NB4 (cell line): ENCODE results near the gene ZBTB42.
A peak's percentile ranks its signal among the peaks of the same experiment; 100 is the strongest.

Source experiments
- DNase-seq: peaks from one replicate; pipeline ENCODE4 v3.0.0; 2010; ENCODE audit warnings: low read depth
- H3K4me3 ChIP-seq: one replicate; pipeline ENCODE4 v1.5.1; 2011; ENCODE audit warnings: mild to moderate bottlenecking, low read depth, low read length, moderate library complexity
- MYC ChIP-seq: IDR thresholded peaks from 2 replicates; pipeline ENCODE4 v1.6.1; 2011; ENCODE audit warnings: low read depth, low read length
- POLR2A ChIP-seq: IDR thresholded peaks from 2 replicates; pipeline ENCODE4 v1.6.1; 2011; ENCODE audit warnings: mild to moderate bottlenecking; ENCODE audit not compliant: insufficient read length; ENCODE audit errors: extremely low read depth
- TF ChIP-seq, protein P1 (sequence below): IDR thresholded peaks from one replicate; pipeline ENCODE4 v1.5.1; 2012; ENCODE audit warnings: low read depth, low read length
- TF ChIP-seq, protein P2 (sequence below): IDR thresholded peaks from 2 replicates; pipeline ENCODE4 v1.6.1; 2011; ENCODE audit warnings: low read depth, low read length

ZBTB42 gene

DNA sequence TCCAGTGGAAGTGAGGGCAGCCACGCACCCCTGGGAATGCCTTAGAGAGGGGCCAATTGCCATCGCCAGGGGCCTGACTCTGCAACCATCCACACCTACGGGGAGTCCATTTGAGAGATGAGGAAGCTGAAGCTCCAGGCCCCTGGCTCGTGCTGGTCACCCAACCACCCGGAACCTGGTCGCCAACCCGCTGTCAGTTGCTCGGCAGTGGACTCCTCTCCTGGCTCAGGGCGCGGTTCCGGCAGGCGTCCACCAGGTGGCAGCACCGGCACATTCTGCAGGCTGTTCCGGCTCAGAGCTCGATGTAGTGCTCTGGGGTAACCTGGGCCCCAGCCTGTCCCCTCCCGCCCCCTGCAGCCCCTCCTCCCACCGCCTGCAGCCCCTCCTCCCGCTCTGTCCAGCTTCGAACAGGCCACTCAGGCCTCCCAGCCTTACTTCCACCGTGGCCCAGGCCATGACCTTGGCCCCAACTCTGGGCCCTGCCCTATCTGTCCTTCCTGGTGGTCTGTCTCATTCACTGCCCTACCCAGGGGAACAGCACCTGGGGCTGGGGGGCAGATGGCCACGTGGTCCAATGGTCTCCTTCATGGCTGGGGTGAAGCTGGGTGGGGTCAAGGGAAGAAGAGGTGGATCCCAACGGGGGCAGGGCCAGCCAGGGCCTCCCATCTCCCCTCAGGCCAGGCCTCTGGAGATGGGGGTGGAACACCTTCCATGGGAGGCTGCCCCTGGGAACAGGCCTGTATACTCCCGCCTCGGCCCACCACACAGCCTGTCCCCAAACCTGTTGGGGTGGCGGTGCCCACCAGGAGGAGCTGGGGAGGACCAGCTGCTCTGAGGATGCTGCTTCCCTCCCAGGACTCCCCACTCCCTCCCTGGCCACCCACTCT is 32.2 kb upstream of the ZBTB42 start:
- DNase-seq, result peak; percentile 82
- TF ChIP-seq MYC (no peak), POLR2A (no peak)
- TF ChIP-seq, protein P1, sequence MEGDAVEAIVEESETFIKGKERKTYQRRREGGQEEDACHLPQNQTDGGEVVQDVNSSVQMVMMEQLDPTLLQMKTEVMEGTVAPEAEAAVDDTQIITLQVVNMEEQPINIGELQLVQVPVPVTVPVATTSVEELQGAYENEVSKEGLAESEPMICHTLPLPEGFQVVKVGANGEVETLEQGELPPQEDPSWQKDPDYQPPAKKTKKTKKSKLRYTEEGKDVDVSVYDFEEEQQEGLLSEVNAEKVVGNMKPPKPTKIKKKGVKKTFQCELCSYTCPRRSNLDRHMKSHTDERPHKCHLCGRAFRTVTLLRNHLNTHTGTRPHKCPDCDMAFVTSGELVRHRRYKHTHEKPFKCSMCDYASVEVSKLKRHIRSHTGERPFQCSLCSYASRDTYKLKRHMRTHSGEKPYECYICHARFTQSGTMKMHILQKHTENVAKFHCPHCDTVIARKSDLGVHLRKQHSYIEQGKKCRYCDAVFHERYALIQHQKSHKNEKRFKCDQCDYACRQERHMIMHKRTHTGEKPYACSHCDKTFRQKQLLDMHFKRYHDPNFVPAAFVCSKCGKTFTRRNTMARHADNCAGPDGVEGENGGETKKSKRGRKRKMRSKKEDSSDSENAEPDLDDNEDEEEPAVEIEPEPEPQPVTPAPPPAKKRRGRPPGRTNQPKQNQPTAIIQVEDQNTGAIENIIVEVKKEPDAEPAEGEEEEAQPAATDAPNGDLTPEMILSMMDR, result peak; percentile 65
- TF ChIP-seq, protein P2, sequence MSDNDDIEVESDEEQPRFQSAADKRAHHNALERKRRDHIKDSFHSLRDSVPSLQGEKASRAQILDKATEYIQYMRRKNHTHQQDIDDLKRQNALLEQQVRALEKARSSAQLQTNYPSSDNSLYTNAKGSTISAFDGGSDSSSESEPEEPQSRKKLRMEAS, result peak; percentile 54; the same call in 1 of the 2 replicates
- H3K4me3 ChIP-seq, result no peak overlapping the region

DNA sequence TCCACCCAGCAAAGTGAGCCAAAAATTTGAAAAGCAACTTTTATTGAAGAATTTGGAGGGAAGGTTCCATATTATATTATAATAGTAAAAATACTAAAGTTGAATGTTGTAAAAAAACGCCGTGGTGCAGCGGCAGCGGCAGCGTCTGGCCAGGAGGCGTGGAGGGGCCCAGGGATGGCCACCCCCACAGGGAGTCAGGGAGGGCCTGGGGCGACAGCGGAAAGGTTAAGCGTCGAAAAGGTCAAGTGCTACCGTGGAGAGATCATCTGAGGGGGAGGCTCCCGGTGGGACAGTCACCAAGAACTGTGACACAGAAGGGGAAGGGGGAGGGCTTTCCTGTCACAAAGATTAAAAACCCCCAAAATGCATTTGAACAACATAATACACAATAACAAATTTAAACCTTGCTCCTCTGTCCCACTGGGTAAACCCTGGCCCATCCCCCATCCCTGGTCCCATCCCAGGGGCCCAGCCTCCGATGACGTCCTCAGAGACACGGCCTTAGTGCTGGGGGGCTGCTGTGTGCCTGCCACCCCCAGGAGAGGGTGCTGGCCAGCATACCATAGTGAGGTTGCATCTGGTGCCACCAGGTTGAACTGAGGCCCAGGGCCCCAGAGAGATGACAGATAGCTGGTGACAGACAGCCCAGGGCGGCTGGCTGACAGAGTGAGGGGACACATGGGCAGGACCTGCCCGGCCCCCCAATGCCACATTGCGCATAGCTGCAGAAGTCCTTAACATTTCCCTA is 31.4 kb upstream of the ZBTB42 start:
- no peak for DNase-seq
- no peak overlapping the region for H3K4me3 ChIP-seq
- TF ChIP-seq, protein P2, result no peak
- TF ChIP-seq POLR2A (no peak), MYC (no peak)
- TF ChIP-seq, protein P1, result no peak

DNA sequence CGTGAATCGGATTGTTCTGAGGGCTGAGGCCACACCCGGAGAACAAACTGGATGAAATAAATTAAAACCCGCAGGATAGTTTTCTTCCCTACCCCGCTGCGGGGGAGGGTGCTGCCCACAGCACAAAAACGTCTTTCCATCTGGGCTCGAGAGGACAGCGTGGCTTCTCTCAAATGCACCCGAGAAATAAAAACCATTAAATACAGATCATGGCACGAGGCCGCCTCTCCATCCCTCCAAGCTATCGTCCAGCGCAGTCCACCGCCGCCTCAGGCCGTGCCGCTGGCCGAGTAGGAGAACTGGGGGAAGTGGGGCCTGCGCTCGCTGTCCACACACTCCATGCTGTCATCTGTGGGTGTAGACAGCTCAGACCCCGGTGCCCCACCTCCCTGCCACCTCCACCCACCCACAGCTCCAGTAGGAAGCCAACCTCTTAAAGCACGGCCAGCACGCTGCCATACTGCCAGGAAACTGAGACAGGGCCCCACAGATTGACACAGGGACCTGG is 30.8 kb upstream of the ZBTB42 start:
- TF ChIP-seq, protein P2, result no peak
- TF ChIP-seq, protein P1, result no peak
- TF ChIP-seq POLR2A, result no peak
- TF ChIP-seq MYC, result no peak
- no peak overlapping the region for H3K4me3 ChIP-seq

DNA sequence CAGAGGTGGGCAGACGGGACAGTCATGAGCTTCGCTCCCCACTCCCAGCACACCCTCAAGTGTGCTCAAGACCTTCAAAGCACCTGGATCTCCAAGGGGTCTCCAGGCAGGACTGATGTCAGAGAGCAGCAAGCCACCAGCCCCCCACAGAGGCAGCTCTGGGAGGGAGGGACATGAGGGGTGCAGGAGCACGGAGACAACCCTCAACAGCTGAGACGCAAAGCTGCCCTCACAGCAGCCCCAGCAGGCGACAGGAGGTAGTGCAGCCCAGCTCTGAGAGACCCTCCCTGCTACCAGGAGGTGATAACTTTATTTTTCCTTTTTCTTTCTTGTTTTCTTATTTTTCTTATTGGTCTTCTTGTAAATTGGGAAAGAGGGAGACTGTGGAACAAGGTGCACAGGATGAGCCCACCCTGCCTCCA is 30.0 kb upstream of the ZBTB42 start:
- peak; percentile 38 for DNase-seq
- TF ChIP-seq POLR2A, result no peak
- TF ChIP-seq, protein P1, result peak; percentile 58
- H3K4me3 ChIP-seq, result no peak overlapping the region

More for the DNA sequence above, 30.8 kb upstream of the ZBTB42 start:
- DNase-seq, result no peak

DNA sequence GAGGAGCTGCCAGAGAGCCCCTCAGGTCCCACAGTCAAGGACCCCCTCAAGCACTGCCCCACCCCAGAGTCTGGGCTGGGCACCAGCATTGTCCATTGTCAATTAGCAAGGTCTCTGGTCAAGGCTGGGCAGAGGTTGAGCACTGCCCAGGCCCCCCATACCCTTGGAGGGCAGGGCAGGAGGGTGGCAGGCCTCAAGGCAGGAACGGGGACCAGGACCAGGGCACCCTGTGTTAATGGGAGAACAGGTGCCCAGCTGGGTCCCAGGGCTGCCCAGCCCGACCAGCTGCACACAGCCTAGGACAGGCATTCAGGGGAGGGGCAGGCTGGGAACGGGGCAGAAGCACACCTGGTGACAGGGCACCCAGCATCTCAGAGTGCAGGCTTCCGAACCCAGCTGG is 29.5 kb upstream of the ZBTB42 start:
- DNase-seq, result no peak
- H3K4me3 ChIP-seq, result no peak overlapping the region
- TF ChIP-seq POLR2A (no peak), MYC (no peak)
- TF ChIP-seq, protein P2, result no peak
- TF ChIP-seq, protein P1, result no peak
